Transverse colon (tissue), 3 donors: ENCODE data around the gene GATB.

Experiments used
- CTCF ChIP-seq, 5 experiments: fragments of 200-600 bp in 3 of 5; fragments of 450-650 bp in 2 of 5; sonication (generic) in 3 of 5; IDR thresholded peaks; 1 replicate in 2 of 5; 2 replicates in 3 of 5; pipeline ENCODE4 v1.5.1; 2016 to 2017; ENCODE audit warnings: antibody characterized with exemption in 5 of 5, inconsistent platforms in 3 of 5, mild to moderate bottlenecking in 2 of 5, moderate library complexity in 1 of 5
- POLR2A ChIP-seq: fragments of 450-650 bp; IDR thresholded peaks from one replicate; pipeline ENCODE4 v1.6.1; 2016; ENCODE audit warnings: antibody characterized with exemption, mild to moderate bottlenecking, moderate library complexity

GRCh38 chr4:151665785-151666127 is 95.1 kb downstream of the GATB start:
- no peak for TF ChIP-seq CTCF (IDR thresholded peaks at IDR 0.05)
- no peak for TF ChIP-seq POLR2A
